HL-60/S4 treated with phorbol 12-myristate 13-acetate at 8.2 ng/mL for 4 days and 3 days (cell line): Measurements from ENCODE around the gene DNAL4.

Source experiments
- in situ Hi-C: fragments of 300-500 bp; cut with MboI; formaldehyde crosslinking; loops from 2 replicates; pipeline ENCODE4 v1.15.0; 2022; ENCODE audit warnings: low sequenced_read_pairs

DNAL4 gene

GRCh38 chr22:38793721-38794466, at the start of gene DNAL4:
DNAL4 (minus strand) TSS chr22:38794143; CDS start chr22:38782731, 11,412 bp downstream.
- in situ Hi-C loops: no loop called here

- in situ Hi-C loops: no loop called here
Observed at GRCh38 chr22:38843201-38843656, 49.3 kb upstream of the DNAL4 start.

- in situ Hi-C loops: no loop called here
Observed at GRCh38 chr22:38842512-38843200, 48.7 kb upstream of the DNAL4 start.

- in situ Hi-C loops: no loop called here
Observed at GRCh38 chr22:38841635-38842034, 47.7 kb upstream of the DNAL4 start.

- in situ Hi-C loops: no loop called here
Observed at GRCh38 chr22:38841211-38841610, 47.3 kb upstream of the DNAL4 start.

GRCh38 chr22:38840129-38840528, 46.2 kb upstream of the DNAL4 start:
- in situ Hi-C loops: no loop called here

- in situ Hi-C loops: no loop called here
Observed at GRCh38 chr22:38839686-38840085, 45.7 kb upstream of the DNAL4 start.

- in situ Hi-C loops: no loop called here
Observed at GRCh38 chr22:38837414-38837928, 43.5 kb upstream of the DNAL4 start.

- in situ Hi-C loops: no loop called here
Observed at GRCh38 chr22:38835888-38836301, 42.0 kb upstream of the DNAL4 start.

GRCh38 chr22:38834991-38835390, 41.0 kb upstream of the DNAL4 start:
- in situ Hi-C loops: no loop called here

- in situ Hi-C loops: no loop called here
Observed at GRCh38 chr22:38834215-38834953, 40.4 kb upstream of the DNAL4 start.

GRCh38 chr22:38833061-38833460, 39.1 kb upstream of the DNAL4 start:
- in situ Hi-C loops: no loop called here

- in situ Hi-C loops: no loop called here
Observed at GRCh38 chr22:38832005-38832978, 38.3 kb upstream of the DNAL4 start.

GRCh38 chr22:38831166-38831945, 37.4 kb upstream of the DNAL4 start:
- in situ Hi-C loops: no loop called here

GRCh38 chr22:38830845-38831108, 36.8 kb upstream of the DNAL4 start:
- in situ Hi-C loops: no loop called here

GRCh38 chr22:38830026-38830844, 36.3 kb upstream of the DNAL4 start:
- in situ Hi-C loops: no loop called here

GRCh38 chr22:38829485-38829884, 35.5 kb upstream of the DNAL4 start:
- in situ Hi-C loops: no loop called here

GRCh38 chr22:38828616-38829205, 34.8 kb upstream of the DNAL4 start:
- in situ Hi-C loops: no loop called here
